GM21360 (cell line): ENCODE measurements around the gene ALDH1L2.

ENCODE experiments used
- ATAC-seq: cut with Tn5 transposase; IDR thresholded peaks from one replicate; pipeline ENCODE4 v1.9.1; 2021; ENCODE audit warnings: mild to moderate bottlenecking, moderate library complexity; ENCODE audit not compliant: unreplicated experiment

Gene ALDH1L2

DNA sequence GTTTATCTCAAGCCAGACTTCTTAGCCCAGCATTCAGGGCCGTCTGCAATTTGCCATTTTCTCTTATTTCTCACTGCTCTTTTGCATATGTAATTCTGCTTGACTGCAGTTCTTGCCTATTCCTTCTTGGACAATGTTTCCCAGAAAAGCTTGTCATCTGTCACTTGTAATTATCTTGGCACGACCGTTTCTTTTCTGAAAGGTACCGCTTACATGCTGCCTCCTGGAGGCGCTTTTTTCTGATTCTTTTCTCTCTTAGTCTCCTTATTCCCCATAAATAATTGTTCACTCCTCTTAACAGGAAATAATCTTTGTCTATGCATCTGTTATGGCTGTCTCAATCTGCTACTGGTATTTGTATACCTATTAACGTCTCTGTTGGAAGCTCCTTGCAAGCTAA is 1.2 kb upstream of the ALDH1L2 start:
- no peak for ATAC-seq

DNA sequence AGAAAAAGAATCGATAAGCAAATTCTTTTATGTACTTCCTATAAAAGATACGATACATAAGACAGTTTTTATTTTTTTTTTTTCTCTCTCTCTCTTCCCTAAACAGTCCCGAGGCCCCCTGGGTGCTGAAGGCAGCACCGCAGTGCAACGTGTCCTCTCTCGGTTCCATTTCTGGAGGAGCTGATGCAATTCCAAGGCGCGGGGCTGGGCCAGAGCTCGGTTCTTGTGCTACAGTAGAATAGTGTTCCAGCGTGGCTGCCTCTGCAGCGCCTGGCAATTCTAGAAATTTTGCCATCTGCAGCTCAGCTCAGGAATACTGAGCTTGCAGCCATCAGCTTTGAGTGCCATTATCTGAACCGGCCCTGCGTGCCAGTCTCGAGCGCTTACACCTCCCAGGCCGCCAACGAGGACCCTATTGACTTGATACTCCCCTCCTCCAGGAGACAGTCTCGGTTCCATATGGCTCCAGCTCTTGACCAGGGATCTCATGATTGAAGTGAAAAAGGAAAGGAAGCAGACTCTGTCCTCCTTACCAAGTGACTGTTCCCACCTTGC is 630 bp downstream of the ALDH1L2 start:
- no peak for ATAC-seq

DNA sequence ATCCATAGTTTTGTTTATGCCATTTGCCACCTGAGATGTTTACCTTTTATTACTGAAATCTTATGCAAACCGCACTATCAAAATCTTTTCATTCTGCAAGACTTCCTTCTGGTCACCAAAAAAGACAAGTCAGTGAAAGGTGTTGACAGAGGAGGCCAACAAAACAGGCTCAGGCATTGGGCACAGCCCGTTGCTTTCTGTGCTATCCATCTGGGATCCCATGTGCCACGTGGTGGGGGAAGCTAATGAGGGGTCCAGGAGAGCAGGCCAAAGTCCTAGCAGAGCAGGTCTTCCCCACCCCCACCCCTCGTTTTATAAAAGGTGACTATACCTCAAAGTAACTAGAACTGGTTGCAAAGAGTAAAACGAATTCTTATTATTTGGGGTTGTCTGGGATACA is 1.2 kb downstream of the ALDH1L2 start:
- ATAC-seq: no peak

DNA sequence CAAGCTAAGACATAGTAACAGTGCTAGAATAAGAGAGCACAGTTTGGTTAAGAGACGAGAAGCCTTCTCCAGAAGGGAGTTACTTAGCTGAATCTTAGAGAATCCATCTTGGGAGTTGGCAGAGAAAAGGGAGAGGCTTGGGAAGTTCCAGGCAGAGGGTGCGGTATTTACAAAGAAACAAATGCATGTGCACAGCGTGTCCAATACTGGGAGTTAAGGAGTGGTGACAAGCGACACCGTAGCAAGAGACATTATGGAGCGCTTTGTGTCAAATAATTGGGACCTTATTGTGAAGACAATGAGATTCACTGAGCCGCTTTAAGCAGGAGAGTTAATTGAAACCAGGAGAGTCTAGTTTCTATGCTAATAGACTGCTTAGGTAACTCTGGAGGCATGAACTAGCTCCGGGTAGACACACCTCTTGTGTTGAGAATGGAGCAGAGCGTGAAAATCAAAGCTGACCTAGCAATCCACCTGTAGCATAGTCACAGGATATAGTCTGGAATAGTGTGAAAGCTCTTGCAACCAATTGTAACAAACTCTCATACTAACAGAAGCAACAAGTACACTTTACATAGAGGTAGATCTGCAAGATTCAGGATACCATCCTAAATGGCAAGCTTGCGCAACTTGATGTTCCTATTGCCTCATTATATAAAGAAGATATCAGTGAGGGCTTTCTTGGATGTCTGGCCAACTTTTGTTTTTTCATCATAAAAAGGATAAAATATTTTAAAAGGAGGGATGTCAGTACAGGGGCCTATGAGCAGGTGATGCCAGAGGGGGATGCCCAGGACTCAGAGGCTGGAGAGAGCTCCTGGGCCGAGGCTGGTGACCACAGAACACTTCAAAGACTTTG is 5.3 kb downstream of the ALDH1L2 start:
- ATAC-seq: no peak

DNA sequence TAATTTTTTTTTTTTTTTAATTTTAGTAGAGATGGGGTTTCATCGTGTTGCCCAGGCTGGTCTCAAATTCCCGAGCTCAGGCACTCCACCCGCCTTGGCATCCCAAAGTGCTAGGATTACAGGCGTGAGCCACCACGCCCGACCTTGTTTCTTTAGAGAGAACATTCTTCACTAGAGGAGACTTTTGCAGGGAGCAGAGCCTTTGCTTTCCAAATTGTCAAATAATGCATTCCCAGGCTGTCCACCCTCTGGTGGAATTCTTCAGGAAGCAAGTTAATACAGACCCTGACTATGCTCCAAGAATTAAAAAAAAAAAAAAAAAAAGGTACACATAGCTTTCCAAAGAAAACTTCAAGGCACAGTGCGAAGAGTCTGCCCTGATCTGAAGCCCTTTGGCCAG is 6.8 kb downstream of the ALDH1L2 start:
- no peak for ATAC-seq

DNA sequence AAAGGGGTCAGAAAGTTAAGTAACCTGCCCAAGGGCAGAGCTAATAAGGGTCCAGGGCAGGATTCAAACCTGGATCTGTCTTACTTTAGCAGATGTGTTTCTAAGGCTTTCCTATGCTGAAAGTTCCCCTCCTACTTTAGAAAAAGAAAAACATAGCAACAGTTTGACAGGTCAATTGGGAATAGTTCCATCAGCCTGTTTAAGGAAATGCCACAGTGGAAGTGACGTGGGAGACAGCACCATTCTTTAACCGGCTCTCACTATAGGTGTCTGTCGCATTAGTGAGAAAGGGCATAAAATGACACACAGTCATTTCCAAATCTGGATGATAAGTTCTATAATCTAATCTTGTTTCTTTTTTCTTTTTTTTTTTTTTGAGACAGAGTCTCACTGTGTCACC is 7.3 kb downstream of the ALDH1L2 start:
- ATAC-seq: no peak

DNA sequence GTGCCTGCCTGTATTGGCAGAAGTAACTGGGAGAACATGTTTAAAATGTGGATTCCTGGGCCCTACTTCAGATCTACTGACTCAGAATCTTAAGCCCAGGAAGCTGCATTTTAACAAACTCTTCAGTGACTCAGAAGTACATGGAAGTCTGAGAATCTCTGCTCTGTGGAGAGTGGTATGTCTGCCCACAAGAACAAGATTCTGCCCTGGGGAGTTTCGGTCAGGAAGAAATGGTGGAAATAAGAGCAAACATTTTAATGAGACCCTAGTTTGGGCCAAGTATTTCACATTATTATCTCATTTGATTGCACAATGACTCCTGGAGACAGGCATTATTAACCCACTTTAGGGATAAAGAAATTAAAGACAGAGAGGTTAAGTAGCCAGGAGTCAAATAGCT is 8.2 kb downstream of the ALDH1L2 start:
- no peak for ATAC-seq

DNA sequence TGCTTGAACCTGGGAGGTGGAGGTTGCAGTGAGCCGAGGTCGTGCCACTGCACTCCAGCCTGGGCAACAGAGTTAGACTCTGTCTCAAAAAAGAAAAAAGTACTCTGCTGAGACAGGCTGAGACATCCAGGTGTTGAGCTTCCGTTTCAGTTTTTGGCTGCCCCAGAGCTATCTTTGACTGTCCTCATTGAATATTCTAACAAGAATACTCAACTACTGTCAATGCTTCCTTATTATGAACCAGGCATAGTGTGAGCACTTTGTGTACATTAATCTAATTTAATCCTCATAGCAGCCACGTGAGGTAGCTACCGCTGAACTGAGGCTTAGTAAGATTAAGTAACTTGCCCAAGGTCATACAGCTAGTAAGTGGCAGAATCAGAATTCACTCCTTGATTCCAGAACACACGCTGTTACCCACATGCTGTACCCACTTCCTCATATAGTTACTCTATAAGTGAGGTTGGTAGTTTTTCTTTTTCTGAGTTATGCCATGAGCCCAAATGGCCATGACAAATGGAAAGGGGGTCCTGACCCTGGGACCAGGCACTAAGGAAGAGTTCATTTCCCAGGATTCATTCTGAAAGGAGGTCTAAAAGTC is 11.3 kb downstream of the ALDH1L2 start:
- ATAC-seq: no peak

DNA sequence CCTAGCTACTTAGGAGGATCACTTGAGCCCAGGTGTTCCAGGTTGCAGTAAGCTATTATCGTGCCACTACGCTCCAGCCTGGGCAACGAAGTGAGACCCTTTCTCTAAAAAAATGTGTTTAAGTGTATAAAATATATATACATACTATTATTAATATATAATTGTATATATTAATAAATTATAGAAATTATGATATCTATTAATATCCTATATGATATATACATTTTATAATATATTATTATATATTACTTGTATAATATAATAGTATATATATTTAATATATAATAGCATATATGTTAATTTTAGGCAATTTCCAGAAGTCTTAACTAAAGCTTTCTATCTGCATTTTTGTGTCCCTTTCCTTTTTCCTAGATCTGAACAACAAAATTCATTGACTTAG is 12.3 kb downstream of the ALDH1L2 start:
- no peak for ATAC-seq

DNA sequence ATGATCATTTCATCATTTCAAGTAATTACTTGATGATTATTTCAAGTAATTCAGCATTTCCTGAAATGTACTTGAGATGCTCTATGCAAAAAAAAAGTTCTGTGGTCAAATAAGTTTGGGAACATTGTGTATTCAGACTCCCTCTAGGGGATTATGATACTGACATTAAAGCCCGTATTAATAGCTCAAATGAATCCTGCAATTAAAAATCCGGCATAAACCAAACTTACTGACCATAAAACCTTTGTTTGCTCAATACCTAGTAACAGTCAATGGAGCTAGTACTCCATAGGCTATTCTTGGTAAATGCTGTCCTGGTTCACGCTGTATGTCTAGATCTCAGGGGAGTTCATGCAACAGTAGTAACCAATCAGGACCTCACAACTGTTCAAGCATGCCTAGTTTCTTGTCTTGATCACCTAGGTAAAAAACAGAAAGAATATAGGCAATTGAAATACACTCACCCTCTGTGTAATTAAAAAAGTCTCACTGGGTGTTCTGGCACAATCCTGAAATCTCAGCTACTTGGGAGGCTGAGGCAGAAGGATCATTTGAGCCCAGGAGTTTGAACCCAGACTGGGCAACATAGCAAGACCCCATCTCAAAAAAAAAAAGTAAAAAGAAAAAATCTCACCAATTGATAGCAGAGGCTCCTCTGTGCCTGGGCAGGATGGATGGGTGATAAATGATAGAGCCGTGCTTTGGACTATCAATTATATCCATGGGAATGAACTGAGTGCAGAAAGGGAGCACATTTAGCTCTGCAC is 14.1 kb downstream of the ALDH1L2 start:
- no peak for ATAC-seq

DNA sequence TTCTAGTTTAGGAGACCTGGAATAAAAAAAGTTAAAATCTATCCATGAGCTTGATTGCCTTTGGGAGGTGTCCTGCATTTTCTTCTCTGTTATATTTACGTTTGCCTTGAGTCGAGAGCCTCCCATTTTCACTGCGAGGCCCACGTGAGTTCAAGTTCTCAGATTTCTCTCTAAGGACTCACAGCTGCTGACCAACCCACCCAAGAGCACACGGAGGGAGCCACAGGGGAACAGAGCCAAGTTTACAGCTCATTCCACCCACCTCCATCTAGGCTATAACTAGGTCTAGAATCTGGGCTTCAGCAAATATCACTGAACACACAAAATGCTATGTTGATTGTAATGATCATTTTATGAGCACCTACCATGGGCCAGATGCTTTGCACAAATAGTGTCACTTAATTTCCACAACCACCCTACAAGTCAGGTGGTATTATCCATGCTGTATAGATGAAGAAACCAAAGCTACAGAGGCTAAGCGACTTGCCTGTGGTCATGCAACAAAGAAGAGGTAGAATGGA is 16.7 kb downstream of the ALDH1L2 start:
- no peak for ATAC-seq

DNA sequence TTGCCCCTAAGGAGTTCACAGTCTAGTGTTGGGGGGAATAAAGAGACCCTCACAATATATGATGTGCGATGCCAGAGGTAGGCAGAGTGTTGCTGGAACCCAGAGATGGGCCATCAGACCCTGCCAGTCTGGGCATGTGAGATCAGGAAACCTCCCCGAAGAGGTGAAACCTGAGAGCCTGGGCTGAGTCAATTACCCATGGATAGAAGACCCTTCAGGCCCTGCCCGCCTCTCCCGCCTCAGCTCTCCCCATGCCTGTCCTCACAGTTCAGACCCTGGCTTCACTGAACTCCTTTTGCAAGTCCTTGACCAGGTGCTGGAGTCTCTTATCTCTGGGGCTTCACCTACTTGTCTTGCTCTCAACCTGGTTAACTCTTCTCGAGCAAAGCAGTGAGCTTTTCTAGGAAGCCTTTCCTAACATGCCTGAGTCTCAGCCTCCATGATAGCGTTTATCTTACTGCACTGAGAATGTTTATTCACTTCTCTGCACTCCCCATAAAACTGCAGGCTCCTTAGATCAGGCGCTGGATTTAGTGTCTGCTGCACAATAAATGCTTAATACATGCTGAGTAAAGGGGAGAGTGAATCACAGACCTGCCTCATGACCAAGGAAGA is 19.6 kb downstream of the ALDH1L2 start:
- no peak for ATAC-seq

DNA sequence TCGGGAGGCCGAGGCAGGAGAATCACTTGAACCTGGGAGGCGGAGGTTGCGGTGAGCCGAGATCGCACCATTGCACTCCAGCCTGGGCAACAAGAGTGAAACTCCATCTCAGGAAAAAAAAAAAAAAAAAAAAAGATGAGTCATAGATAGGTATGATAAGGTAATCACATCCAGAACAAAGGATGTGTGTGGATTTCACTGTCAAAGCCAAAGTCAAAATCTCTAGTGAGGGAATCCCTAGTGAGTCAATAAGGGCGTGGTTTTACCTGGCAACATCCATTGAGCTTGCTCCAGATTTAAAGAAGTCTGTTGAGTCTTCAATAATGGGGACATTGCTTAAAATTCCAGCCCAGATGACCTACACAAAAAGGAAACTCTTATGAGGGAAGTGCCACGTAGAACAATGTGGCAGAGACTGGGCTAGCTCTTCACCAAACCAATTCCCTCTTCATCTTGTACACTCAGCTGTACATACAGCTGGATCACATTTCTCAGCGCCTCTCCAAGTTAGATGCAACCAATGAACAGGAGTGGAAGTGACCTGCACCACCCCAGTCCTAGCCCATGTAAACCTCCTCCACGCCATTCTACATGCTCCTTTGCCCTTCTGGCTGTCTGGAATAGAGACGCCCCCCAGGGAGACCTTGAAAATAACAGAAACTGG is 23.4 kb downstream of the ALDH1L2 start:
- ATAC-seq: no peak

DNA sequence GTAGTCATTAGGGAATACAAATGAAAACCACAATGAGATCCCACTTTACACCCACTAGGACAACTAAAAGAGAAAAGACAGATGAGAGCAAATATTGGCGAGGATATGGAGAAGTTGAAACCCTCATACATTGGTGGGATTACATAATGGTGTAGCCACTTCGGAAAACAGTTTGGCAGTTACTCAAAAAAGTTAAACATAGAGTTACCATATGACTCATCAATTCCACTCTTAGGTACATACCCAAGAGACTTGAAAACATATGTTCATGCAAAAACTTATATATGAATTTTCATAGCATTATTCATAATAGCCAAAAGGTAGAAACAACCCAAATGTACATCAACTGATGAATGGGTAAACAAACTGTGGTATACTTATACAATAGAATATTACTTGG is 27.1 kb downstream of the ALDH1L2 start:
- no peak for ATAC-seq

DNA sequence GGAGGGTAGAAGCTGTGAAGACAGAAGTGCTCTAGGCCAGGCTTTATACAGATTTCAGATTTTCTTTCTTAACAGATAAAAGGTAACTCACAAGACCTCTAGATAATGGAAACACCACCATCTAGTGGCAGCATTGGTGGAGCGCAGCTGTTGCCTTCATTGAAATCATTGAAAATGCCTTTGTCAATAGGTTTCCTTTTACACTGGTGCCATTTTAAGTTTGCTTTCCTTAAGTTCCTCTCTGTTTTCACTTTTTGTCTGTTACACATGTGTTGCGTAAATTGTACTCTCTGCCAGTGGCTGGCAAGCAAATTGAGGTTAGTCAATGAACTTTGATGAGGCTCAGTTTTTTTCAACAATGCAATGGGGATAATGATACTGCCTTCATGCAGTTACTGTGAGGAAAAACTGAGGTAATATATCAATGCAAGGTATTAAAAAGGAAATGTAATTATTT is 31.1 kb downstream of the ALDH1L2 start:
- no peak for ATAC-seq

DNA sequence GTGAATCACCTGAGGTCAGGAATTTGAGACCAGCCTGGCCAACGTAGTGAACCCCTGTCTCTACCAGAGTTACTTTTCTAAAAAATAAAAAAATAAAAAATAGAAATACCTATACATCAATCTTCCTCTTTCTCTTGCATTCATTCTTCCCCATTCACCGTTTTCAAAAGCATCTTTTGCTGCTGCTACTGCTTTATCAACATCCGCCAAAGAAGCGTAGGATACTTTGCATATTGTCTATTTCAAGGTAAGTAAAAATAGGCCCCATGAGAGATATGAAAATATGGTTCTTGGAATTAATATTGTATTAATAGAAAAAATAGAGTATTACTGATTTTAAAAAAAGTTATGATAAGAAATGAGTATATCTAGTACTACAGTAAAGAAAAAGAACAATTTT is 32.3 kb downstream of the ALDH1L2 start:
- ATAC-seq: no peak

DNA sequence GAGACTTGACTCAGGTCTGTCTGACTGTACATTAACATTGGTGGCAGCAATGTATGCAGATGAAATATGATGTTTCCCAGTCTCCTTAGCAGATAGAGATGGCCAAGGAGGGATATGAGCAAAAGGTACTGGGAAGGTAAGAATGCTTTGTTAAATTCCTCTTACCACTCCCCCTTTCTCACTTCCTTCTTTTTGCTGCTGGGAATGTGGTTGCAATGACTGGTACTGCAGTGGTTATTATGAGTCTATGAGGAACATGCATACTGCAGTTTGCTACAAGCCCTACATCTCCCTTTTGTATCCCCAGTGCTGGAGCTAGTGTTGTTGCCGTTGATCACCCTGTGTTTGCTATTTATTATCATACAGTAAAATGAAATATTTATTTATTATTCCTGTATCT is 35.9 kb downstream of the ALDH1L2 start:
- no peak for ATAC-seq

DNA sequence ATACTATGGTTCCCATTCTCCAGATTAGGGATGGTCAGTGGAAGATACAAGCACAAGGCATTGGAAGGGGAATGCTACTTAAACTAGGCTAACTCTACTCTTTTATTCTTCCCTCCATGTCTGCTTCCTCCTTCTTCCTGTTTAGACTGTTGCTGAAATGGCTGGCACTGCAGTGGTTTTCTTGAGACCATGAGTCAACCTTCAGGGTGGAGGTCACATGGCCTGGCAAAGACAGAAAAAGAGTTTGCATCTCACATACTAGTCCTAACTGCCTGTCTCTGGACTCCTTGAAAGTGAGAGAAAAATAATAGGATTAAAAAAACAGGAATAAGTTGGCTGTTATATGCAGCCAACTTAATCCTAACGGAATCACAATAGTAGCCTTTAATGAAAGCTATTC is 37.0 kb downstream of the ALDH1L2 start:
- ATAC-seq: no peak

DNA sequence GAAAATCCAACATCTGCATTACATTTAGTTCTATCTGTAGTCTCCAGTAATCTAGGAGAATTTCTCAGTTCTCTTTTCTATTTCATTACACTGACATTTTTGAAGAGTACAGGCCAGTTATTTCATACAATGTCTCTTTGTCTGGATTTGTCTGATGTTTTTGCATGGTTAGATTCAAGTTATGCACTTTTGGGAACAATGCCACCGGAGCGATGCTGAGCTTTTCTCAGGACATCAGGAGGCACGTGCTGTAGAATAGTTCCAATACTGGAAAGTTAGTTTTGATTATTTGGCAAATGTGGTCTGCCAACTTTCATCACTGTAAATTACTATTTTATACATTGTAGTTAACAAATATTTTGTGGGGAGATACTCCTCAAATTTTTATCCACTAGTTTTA is 43.1 kb downstream of the ALDH1L2 start:
- no peak for ATAC-seq

DNA sequence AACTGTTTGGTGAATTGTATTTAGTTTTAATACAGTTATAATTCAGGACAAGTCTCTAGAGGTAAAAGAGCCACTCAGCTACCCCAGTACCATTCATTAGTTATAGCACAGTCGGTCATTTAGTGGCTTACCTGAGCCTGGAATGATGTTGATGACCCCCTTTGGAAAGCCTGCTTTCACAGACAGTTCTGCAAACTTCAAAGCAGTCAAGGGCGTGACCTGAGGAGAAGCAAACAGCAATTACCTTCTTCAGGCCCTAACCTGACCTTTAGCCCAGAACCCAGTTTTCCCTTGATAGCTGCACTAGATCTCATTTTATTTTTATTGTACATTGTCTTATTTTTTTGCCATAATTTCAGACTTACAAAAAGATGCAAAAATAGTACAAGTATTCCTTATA is 43.8 kb downstream of the ALDH1L2 start:
- ATAC-seq: no peak
